HG02884 (cell line): Measurements from ENCODE around the gene TMEM240.
"Not testable (repeated sequence)": the region's sequence is repeated elsewhere in the genome, so short reads cannot be mapped to it uniquely, and the experiment has no call there.

Experiments used
- ATAC-seq: cut with Tn5 transposase; IDR thresholded peaks from one replicate; pipeline ENCODE4 v1.9.1; 2021; ENCODE audit warnings: mild to moderate bottlenecking, moderate library complexity; ENCODE audit not compliant: unreplicated experiment

The TMEM240 gene

GRCh38 chr1:1505801-1506200 is 34.6 kb downstream of the TMEM240 start:
- not testable (repeated sequence) for ATAC-seq

- not testable (repeated sequence) for ATAC-seq
These were observed 35.0 kb downstream of the TMEM240 start for GRCh38 chr1:1505366-1505798.

GRCh38 chr1:1504777-1505365 is 35.6 kb downstream of the TMEM240 start:
- ATAC-seq = not testable (repeated sequence)

GRCh38 chr1:1495461-1495975 is 44.9 kb downstream of the TMEM240 start:
- ATAC-seq = not testable (repeated sequence)

GRCh38 chr1:1494311-1494710 is 46.1 kb downstream of the TMEM240 start:
- ATAC-seq = not testable (repeated sequence)

- ATAC-seq = no peak
These were observed 48.8 kb downstream of the TMEM240 start for GRCh38 chr1:1491601-1492000.

GRCh38 chr1:1490633-1491230 is 49.7 kb downstream of the TMEM240 start:
- no peak for ATAC-seq

GRCh38 chr1:1489861-1490260 is 50.6 kb downstream of the TMEM240 start:
- ATAC-seq = no peak

- no peak for ATAC-seq
These were observed 51.2 kb downstream of the TMEM240 start for GRCh38 chr1:1489231-1489630.

GRCh38 chr1:1487701-1488100 is 52.7 kb downstream of the TMEM240 start:
- ATAC-seq = no peak

GRCh38 chr1:1485755-1486317 is 54.6 kb downstream of the TMEM240 start:
- not testable (repeated sequence) for ATAC-seq

GRCh38 chr1:1484976-1485750 is 55.3 kb downstream of the TMEM240 start:
- not testable (repeated sequence) for ATAC-seq
